NCI-H1048 (cell line): Measurements from ENCODE around the gene PTPRN2.

ENCODE experiments used
- DNase-seq: peaks from one replicate; lab custom pipeline; 2025; lab: John Stamatoyannopoulos, UW

The PTPRN2 gene

DNA sequence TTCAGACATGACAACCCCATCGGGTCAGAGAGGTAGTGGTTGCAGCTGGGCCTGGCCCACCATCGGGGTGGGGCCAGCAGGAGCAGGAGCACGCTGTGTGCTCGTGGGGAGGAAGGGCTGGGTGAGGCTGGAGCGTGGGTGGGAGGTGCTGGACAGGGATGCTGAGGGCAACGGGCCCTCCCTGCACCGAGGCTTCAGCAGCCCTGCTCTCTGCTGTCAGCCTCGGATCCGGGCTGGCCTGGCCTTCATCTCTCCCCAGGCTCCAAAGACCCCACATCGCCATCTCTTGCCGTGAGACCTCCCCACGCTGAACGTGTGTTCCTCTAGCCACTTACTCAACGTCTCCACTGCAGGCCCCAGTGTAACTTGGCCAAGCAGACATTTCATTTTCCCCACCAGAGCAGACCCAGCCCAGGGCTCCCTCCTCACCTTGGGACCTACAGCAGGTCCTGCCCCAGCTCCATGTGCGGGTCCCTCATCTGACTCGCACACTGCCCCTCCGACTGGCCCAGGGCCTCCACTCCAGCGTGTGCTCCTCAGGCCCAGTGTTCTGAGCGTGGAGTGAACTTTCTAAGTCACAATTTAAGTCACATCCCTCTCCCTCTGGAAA, 788.4 kb downstream of the PTPRN2 start:
- no peak for DNase-seq

DNA sequence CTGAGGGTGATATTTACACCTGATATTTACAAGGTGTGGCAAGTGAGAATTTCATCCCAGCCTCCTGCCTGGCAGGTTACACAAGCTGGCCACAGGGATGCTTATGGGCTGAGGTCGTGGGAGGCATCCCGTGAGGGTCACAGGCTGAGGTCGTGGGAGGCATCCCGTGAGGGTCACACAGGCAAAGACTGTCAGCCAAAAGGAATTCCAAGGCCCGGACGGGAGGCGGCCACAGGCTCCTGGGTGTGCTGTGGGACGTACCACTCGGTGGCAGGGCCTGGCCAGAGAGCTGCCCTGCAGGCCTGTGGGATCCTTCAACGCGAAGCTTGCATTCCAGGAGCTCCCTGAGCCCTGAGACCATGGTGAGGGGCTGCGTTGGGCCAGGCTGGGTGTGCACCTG, 790.3 kb downstream of the PTPRN2 start:
- no peak for DNase-seq

DNA sequence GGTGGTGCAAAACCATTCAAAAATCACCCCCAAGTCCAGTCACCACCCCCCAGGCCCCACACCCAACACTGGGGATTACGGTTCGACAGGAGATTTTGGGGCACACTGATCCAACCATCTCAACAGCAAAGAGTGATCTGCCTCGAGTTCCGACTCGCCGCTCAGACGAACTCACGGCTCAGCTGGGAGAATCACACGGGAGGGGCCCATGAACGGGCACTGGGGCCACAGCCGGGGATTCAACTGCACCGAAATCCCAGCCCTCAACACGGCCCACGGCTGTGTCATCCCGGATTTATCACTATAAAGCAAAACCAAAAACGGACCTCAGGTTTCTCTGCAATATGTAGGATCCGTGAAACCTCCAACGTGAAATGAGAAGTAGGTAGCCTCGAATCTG, 790.8 kb downstream of the PTPRN2 start:
- no peak for DNase-seq

DNA sequence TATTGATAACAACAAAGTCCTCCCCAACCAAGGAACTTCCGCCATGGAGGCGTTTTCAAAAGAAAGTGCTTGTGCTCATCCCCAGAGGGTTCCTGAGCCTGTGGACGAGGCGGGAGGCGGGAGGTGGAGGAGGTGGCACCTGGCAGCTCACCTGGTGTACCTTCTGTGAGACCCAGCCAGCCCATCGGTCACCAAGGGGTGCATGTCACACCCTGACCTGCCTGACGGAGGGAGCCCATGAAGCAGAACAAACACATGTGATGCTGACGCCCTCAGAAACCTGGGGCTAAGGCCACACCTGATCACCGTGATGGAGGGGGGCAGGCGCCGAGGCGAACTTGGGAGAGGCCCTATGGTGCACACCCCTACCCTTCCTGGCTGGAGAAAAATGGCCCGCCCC, 792.0 kb downstream of the PTPRN2 start:
- no peak for DNase-seq

DNA sequence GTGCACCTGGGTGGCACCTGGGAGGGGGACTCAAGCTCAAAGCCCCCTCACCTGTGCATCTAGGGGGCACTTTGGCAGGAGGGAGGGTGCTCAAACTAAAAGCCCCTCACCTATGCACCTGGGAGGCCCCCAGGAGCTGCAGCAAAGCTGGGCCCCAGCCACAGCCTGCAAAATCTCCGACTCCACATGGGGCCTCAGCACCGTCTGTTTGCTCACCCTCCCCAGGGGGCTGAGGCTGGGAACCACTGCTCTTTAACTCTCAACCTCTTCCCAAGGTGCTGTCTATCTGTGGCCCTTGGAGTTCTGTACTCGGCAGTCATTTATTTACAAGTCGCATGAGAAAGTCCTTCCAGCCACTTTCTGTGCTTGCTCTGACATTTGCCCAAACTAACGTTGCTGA, 792.4 kb downstream of the PTPRN2 start:
- no peak for DNase-seq

- DNase-seq, result no peak
Observed at GRCh38 chr7:157794746-157795065, 792.9 kb downstream of the PTPRN2 start.

DNA sequence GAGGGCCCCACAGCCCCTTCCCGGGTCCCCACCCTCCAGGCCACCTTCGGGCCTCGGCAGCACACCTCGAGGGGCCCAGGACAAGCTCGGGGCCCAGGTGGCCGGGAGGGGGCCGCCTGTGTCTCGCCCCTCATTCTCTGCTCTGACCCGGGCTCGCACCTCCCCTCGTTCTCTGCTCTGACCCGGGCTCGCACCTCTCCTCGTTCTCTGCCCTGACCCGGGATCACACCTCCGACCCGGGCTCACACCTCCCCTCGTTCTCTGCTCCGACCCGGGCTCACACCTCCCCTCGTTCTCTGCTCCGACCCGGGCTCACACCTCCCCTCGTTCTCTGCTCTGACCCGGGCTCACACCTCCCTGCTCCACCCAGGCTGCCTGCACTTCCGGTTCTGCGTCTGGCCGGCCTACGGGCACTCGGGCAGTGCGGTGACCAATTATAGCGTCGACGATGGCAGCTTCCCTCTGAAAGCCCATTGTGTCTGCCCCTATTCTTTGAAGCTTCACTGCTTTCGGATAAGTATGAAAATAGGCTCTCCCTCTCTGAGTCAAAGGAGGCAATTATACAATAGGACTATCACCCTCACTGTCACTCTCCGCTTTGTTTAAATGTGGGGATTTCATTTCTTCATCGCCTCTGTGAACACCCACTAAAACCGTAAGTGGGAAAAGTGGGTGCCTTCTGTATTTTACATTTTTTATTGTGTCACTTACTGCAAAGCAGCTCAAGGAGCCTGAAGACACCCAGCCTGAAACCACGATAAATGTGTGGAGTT, 793.5 kb downstream of the PTPRN2 start:
- no peak for DNase-seq

GRCh38 chr7:157793087-157793353, 794.6 kb downstream of the PTPRN2 start:
- DNase-seq, result no peak

GRCh38 chr7:157792241-157793086, 795.2 kb downstream of the PTPRN2 start:
- no peak for DNase-seq

DNA sequence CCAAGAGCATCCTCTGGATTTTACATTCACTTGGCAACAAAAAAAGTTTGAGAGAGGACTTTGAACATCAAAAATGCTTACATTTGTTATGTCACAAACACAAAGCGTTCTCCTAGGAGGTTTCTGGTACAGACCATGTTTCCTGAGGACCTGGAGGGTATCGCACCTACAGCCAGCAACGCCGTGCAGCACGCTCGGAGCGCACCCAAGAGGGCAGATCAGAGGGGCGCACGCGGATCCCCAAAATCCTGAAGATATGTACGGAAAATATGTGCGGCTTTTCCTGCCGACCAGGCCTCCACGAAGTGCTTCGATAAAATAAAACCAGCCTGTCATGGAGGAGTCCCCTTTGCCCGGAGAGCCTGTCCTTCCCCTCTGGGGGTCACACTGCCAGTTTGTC, 796.0 kb downstream of the PTPRN2 start:
- no peak for DNase-seq

DNA sequence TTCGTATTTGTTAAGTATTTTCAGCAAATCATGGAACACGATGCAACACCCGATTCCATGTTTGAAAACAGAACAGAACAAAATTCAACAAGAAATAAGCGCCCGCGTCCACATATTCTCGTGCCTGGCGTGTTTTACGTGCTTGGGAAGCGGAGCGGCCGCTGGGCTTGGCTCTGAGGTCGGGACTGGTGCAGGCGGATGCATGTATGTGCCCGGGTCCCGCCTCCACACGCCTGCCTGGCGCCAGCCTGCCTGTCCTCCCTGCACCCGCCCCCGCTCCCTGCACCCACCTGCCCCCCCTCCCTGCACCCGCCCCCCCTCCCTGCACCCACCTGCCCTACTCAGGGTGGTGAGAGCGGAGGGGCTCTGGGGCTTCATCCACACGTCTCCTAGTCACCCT, 796.4 kb downstream of the PTPRN2 start:
- no peak for DNase-seq

DNA sequence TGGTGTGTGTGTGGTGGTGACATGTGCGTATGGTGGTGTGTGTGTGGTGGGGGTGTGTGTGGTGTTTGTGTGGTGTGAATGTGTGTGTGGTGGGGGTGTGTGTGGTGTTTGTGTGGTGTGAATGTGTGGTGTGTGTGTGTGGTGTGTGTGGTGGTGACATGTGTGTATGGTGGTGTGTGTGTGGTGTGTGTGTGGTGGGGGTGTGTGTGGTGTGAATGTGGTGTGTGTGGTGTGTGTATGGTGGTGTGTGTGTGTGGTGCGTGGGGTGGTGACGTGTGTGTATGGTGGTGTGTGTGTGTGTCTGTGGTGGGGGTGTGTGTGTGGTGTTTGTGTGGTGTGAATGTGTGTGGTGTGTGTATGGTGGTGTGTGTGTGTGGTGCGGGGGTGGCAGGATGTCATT, 797.7 kb downstream of the PTPRN2 start:
- no peak for DNase-seq

DNA sequence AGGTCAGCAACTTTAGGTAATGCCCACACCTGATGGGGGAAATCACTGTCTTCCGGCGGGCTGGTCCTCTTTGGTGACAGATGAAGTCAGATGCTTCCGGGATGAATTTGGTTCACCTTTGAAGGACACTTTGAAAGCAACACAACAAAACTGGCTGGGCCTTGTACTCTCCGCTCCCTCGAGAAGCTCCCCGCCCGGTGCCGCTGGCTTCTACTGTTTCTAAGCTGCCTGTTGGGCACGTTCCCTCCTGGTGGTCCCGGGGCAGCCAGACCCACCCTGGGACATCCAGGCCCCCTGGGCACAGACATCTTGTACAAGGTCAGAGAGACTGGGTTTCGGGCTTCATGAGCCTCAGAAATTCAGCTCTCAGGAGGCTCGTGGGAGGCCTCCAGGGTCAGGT, 798.5 kb downstream of the PTPRN2 start:
- no peak for DNase-seq

- DNase-seq, result no peak
Observed at GRCh38 chr7:157788573-157788972, 799.0 kb downstream of the PTPRN2 start.

- DNase-seq, result no peak
Observed at GRCh38 chr7:157787275-157787701, 800.3 kb downstream of the PTPRN2 start.

DNA sequence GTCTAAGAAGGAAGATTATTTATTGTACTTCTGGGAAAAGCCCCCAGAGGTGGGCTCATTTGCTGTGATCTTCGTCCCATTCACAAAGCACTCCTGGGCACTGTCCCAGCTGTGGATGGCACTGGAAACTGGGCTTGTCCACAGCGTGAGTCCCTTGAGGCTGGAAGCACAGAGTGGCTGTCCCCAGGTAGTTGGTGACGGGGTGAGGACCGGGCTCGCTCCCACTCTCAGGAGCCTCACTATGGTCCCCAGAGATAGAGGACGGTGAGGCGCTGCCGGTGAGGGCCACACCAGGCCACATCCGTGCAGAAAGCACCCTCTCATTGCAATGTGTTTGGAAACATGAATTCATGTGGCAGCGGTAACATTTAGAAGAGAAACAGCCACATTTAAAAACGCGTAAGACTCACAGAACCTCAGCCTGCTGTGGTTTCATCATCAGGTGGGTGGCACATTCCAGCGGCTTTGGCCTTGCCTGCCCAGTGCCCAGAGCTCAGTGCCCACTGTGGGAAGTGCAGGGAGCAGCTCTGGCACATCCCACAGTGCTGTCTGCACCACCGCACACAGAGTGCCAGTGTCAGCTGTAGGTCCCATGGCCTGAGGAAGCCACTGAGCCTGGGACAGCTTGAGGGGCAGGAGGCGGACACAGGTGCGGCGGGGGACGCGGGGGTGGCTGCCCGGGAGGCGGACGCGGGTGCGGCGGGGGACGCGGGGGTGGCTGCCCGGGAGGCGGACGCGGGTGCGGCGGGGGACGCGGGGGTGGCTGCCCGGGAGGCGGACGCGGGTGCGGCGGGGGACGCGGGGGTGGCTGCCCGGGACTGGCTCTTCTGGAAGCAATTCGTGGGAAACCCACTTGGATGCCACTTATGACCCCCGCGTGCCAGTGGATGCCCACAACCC, 801.0 kb downstream of the PTPRN2 start:
- no peak for DNase-seq

GRCh38 chr7:157785486-157786186, 802.0 kb downstream of the PTPRN2 start:
- DNase-seq, result no peak

- DNase-seq, result no peak
Observed at GRCh38 chr7:157784979-157785441, 802.6 kb downstream of the PTPRN2 start.

GRCh38 chr7:157784041-157784835, 803.4 kb downstream of the PTPRN2 start:
- no peak for DNase-seq

DNA sequence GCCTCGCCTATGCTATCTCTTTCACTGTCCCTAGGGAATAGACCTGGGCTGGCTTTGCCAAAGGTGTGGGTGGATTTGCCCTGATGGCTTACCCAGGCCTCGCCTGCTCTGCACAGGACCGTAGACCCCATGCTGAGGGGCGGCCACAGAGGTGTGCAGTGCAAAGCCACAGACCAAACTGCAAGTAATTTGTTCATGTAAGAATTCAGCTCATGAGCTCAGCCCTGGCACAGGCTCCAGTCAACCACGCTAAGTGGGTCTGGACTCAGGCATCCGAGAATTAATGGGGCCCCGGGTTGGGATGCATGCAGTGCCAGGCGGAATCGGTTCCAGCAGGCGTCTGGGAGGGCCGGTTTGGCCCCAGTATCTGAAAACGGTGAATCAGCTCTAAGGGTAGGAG, 805.6 kb downstream of the PTPRN2 start:
- no peak for DNase-seq

- no peak for DNase-seq
Observed at GRCh38 chr7:157780721-157781120, 806.9 kb downstream of the PTPRN2 start.
